HFF-Myc (cell line): Measurements from ENCODE around the gene GPR139.

Source experiments
- DNase-seq: peaks from one replicate; pipeline ENCODE4 v3.0.0-alpha.2; 2011; ENCODE audit warnings: low read depth; ENCODE audit errors: extremely low read depth
- H3K4me3 ChIP-seq: replicated peaks from 2 replicates; pipeline ENCODE4 v1.5.1; 2011; ENCODE audit warnings: low read depth, mild to moderate bottlenecking, control low read depth, low read length
- CTCF ChIP-seq: IDR thresholded peaks from 2 replicates; pipeline ENCODE4 v1.5.1; 2012; ENCODE audit warnings: mild to moderate bottlenecking, low read depth, low read length, control low read depth; ENCODE audit errors: missing control alignments

GPR139 gene

GRCh38 chr16:20061132-20061531 lies 12.6 kb downstream of the GPR139 start:
- TF ChIP-seq CTCF, result no peak
- no peak overlapping the region for H3K4me3 ChIP-seq
- DNase-seq, result no peak

GRCh38 chr16:20056436-20056835 lies 17.3 kb downstream of the GPR139 start:
- DNase-seq, result no peak
- TF ChIP-seq CTCF, result no peak
- H3K4me3 ChIP-seq, result no peak overlapping the region

- no peak for TF ChIP-seq CTCF
- DNase-seq, result no peak
- no peak overlapping the region for H3K4me3 ChIP-seq
These were observed 20.4 kb downstream of the GPR139 start for GRCh38 chr16:20053336-20053735.

GRCh38 chr16:20051611-20052010 lies 22.1 kb downstream of the GPR139 start:
- no peak for TF ChIP-seq CTCF
- H3K4me3 ChIP-seq, result no peak overlapping the region
- no peak for DNase-seq

- H3K4me3 ChIP-seq, result no peak overlapping the region
- TF ChIP-seq CTCF, result no peak
- DNase-seq, result no peak
These were observed 22.5 kb downstream of the GPR139 start for GRCh38 chr16:20051147-20051546.

- DNase-seq, result no peak
- TF ChIP-seq CTCF, result no peak
- no peak overlapping the region for H3K4me3 ChIP-seq
These were observed 23.9 kb downstream of the GPR139 start for GRCh38 chr16:20049831-20050230.

GRCh38 chr16:20045886-20046285 lies 27.8 kb downstream of the GPR139 start:
- TF ChIP-seq CTCF, result no peak
- no peak for DNase-seq
- H3K4me3 ChIP-seq, result no peak overlapping the region
